ENCODE measurements around the gene CFHR4. TPM values are rescaled to one million over a fixed set of nuclear protein-coding genes. Genes with fewer than 3 reads are reported as not detected.
"Not testable (repeated sequence)": the region's sequence is repeated elsewhere in the genome, so short reads cannot be mapped to it uniquely, and the experiment has no call there.

CFHR4 gene
- total RNA-seq, 1 experiment from 2014 or later, result not detected

DNA sequence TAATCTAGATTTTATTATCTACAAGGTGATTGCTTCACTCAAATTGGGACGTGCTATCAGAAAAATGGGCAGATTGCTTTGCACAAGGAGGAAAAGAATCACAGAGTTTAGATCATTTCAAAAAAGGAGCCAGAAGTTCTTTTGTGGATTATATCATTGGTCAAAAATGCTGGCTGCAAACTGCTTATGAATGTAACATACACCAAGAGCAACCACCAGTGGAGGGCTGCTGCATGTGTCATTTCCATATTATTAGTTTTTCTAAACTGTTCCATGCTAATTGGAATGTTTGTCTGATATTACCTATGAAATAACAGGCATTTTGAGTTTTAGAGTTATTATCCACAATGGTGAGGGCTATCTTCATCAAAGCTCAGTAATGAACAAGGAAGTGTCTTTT, 39.0 kb downstream of the CFHR4 start:
- DNase-seq (ENCODE audit: low read depth); in situ Hi-C loops (cut with HindIII; ENCODE audit: low pct_unique_long_range_greater_than_20kb, low sequenced_read_pairs): not testable (repeated sequence)

GRCh38 chr1:196932853-196933252, 45.0 kb downstream of the CFHR4 start:
- DNase-seq (ENCODE audit: low read depth); in situ Hi-C loops (cut with HindIII; ENCODE audit: low pct_unique_long_range_greater_than_20kb, low sequenced_read_pairs): not testable (repeated sequence)

DNA sequence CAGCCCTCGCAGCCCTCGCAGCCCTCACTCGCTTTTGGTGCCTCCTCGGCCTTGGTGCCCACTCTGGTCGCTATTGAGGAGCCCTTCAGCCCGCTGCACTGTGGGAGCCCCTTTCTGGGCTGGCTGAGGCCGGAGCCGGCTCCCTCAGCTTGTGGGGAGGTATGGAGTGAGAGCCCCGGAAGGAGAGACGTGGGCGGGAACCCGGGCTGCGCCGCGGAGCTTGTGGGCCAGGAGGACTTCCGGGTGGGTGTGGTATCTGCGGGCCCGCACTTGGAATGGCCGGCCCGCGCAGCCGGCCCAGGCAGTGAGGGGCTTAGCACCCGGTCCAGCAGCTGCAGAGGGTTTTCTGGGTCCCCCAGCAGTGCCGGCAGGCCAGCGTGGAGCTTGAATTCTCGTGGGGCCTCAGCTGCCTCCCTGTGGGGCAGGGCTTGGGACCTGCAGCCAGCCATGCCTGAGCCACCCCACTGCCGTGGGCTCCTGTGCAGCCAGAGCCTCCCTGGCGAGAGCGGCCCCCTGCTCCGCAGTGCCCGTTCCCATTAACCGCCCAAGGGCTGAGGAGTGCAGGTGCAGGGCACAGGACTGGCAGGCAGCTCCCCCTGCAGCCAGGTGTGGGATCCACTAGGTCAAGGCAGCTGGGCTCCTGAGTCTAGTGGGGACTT, 45.8 kb downstream of the CFHR4 start:
- in situ Hi-C loops (cut with HindIII; ENCODE audit: low pct_unique_long_range_greater_than_20kb, low sequenced_read_pairs), result no loop called here
- DNase-seq (ENCODE audit: low read depth), result no peak

DNA sequence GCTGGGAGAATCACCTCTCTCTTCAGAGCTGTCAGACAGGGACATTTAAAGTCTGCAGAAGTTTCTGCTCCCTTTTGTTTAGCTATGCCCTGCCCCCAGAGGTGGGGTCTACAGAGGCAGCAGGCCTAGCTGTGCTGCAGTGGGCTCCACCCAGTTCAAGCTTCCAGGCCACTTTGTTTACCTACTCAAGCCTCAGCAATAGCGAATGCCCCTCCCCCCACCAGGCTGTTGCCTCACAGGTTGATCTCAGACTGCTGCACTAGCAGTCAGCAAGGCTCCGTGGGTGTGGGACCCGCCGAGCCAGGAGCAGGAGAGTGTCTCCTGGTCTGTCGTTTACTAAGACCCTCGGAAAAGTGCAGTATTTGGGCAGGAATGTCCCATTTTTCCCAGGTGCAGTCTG, 53.6 kb downstream of the CFHR4 start:
- DNase-seq (ENCODE audit: low read depth); in situ Hi-C loops (cut with HindIII; ENCODE audit: low pct_unique_long_range_greater_than_20kb, low sequenced_read_pairs): not testable (repeated sequence)

GRCh38 chr1:196943568-196943967, 55.7 kb downstream of the CFHR4 start, which contains the start of gene CFHR2:
Gene CFHR2, plus strand, starts transcription at chr1:196943738. Its CDS starts 143 bp downstream, at chr1:196943881.
- DNase-seq (ENCODE audit: low read depth); in situ Hi-C loops (cut with HindIII; ENCODE audit: low pct_unique_long_range_greater_than_20kb, low sequenced_read_pairs): not testable (repeated sequence)

GRCh38 chr1:196951711-196952394, 64.0 kb downstream of the CFHR4 start:
- in situ Hi-C loops (cut with HindIII; ENCODE audit: low pct_unique_long_range_greater_than_20kb, low sequenced_read_pairs), result no loop called here
- no peak for DNase-seq (ENCODE audit: low read depth)

DNA sequence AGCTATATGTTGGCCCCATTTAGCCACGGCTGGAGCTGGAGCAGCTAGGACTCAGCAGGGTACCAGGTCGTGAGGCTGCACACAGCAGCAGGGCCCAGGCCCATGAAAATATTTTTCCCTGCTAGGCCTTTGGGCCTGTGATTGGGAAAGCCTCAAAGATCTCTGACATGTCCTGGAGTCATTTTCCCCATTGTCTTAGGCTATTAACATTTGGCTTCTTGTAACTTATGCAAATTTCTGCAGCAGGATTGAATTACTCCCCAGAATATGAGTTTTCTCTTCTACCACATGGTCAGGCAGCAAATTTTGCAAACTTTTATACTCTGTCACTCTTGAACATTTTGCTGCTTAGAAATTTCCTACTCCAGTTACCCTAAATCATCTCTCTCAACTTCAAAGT, 66.9 kb downstream of the CFHR4 start:
- DNase-seq (ENCODE audit: low read depth), result no peak
- in situ Hi-C loops (cut with HindIII; ENCODE audit: low pct_unique_long_range_greater_than_20kb, low sequenced_read_pairs), result no loop called here

DNA sequence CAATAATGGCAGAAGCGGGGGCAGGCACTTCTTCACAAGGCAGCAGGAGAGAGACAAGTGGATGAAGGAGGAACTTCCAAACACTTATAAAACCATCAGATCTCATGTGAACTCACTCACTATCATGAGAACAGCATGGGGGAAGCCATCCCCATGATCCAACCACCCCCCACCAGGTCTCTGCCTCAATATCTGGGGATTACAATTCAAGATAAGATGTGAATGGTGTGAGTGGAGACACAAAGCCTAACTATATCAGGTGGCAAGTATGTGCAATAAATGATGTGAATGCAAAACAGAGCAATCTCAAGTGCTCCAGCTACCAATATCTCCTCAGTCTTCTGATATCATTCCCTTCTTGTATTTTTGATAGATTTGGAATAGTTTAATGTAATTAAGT, 68.1 kb downstream of the CFHR4 start:
- DNase-seq (ENCODE audit: low read depth), result no peak
- in situ Hi-C loops (cut with HindIII; ENCODE audit: low pct_unique_long_range_greater_than_20kb, low sequenced_read_pairs), result no loop called here

GRCh38 chr1:196960854-196961253, 73.0 kb downstream of the CFHR4 start:
- DNase-seq (ENCODE audit: low read depth), result no peak
- in situ Hi-C loops (cut with HindIII; ENCODE audit: low pct_unique_long_range_greater_than_20kb, low sequenced_read_pairs), result no loop called here

Other genes starting within 250 kb of the CFHR4 start
- gene CFH, start 236.0 kb upstream of the CFHR4 start, total RNA-seq (2014; rRNA removed; shearing (Covaris generic); ENCODE audit: low replicate concordance), result 2.8 and 5.7 TPM in 2 replicates
- gene CFHR3, start 113.2 kb upstream of the CFHR4 start, total RNA-seq (2014; rRNA removed; shearing (Covaris generic); ENCODE audit: low replicate concordance), result not detected in 2 replicates
- 1.0 TPM in 1 of 2 replicates, not detected in the other for gene CFHR1, start 68.3 kb upstream of the CFHR4 start, total RNA-seq (2014; rRNA removed; shearing (Covaris generic); ENCODE audit: low replicate concordance)
- gene CFHR2, start 55.7 kb downstream of the CFHR4 start, total RNA-seq (2014; rRNA removed; shearing (Covaris generic); ENCODE audit: low replicate concordance), result not detected in 2 replicates
- gene CFHR5, start 89.5 kb downstream of the CFHR4 start, total RNA-seq (2014; rRNA removed; shearing (Covaris generic); ENCODE audit: low replicate concordance), result not detected in 2 replicates
- not detected in 2 replicates for gene F13B, start 179.2 kb downstream of the CFHR4 start, total RNA-seq (2014; rRNA removed; shearing (Covaris generic); ENCODE audit: low replicate concordance)

Measured in Caki2 (cell line).